GM18499 (cell line): ENCODE results near the gene EID2B.

ENCODE experiments used
- ATAC-seq: cut with Tn5 transposase; IDR thresholded peaks from one replicate; pipeline ENCODE4 v1.9.1; 2021; ENCODE audit warnings: moderate number of reproducible peaks; ENCODE audit not compliant: insufficient read depth, unreplicated experiment

The EID2B gene, protein sequence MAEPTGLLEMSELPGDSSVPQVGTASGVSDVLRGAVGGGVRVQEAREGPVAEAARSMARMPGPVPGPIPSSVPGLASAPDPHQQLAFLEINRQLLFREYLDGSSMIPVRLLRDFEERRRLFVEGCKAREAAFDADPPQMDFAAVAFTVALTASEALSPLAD

DNA sequence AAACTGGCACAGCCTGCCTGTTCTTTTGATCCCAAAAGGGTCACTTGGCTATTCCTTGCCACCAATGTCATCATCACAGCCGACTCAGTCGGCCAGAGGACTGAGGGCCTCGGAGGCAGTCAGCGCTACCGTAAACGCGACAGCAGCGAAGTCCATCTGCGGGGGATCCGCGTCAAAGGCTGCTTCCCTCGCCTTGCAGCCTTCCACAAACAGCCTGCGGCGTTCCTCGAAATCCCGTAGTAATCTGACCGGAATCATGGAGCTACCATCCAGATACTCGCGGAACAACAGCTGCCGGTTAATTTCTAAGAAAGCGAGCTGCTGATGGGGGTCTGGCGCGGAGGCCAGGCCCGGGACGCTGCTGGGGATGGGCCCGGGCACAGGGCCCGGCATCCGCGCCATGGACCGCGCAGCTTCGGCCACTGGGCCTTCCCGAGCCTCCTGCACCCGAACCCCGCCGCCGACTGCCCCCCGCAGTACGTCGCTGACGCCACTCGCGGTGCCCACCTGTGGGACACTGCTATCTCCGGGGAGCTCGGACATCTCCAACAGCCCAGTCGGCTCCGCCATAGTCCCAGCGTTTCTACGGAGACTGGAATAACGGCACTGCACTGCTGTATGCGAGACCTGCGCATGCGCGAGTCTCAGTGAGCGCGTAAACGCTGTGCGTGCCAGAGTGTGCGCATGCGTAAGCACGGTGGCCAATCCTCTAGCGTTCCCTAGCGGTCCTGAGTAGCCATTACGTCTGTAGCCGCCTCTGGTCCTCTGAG lies at the start of gene EID2B:
Gene EID2B, minus strand, starts transcription at position 620 of the 770 bp plus-strand sequence. Its CDS starts 50 bp downstream, at position 570.
- peak; percentile 75 for ATAC-seq

DNA sequence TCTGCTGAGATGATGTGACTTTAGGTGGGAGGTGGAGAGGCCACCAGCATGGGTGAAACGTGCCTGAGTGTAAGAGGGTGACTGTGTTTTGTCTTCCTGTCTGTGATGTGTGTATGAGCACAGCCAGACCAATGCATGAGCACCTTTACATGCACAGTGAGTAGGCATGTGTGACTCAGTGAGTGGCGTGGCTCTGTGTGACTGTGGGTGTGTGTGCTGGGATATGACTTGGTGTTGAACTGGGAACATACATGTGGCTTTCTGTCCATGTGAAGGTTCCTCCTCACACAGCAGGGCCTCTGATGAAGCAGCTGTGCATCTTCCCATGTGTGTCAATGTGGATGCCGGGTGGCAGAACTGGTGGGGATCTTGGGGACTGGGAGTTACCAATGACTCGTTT lies 49.8 kb upstream of the EID2B start:
- ATAC-seq = no peak

DNA sequence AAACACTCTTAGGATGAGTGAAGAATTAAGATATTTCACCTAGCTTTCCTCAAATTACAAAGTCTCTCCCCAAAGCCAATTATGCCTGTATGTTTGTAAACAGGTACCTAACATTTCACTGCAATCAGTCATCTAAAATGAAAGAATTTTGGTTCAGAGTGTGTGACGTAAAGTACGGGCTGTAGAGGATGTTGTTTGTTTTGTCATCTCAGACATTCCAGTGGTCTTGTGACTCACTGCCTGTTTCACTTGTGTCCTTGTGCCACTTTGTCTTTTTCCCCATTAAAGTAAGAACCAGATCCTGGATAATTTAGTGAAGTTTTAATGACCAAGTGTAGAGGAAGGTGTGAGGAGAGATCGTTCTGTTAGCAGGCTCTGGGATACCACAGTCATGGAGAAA lies 36.0 kb upstream of the EID2B start:
- ATAC-seq = no peak

DNA sequence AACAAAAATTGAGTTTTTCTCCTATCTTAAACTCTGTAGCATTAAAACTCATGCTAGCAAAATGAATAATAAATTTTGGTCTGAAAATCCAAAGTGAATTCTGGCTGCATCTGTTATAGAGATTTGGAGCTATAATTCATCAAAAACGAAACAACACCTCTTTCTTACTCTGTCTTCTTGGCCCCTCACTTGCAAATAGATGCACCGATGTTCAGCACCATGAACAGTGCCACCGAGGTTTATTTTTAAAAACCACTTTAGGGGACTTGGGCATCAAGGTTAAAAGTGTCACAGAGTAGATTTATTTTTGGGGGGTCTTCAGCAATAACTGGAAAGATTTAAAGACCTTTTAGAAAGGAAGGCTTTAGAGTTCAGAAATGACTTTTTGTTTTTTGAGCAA lies 33.4 kb upstream of the EID2B start:
- no peak for ATAC-seq

DNA sequence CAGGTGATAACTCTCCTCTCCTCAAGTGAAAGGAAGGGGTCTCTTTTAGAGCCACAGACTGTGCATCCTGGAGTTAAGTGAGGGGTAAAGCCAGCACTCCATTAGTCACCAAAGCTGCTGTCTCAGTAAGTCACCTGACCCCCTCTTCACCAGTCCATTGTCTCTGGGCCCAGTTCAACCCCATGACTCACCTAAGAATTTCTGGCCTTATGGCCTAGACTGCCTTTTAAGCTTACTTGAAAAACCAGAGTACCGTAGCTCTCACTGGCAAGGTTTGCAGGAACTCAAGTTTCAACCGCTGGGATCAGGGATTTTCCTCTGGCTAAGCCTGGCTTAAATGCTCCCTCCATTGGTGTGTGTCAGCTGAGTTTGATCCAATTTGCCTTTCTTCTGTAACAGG lies 30.8 kb upstream of the EID2B start:
- no peak for ATAC-seq

DNA sequence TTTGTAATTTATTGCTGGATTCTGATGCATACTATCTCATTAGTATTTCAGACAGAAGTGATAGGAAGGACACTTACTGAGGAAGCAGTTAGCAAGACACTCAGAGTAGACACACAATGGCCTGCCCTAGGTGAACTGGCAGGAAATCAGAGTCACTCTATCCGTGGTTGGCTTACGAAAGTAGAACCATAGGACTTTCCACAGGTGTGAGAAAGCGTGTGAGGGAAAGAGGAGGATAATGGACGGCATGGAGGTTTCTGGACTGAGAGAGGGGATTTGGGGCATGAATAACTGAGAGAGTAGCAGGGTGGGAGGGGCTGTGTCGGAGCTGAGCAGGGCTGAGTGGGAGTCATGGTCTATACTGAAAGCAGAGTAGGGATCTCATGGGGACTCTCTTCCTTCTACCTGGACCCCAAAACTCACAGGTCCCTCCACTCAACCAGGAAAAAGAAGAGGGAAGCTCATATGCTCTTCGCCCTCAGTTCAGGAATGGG lies 26.0 kb upstream of the EID2B start:
- ATAC-seq = no peak

DNA sequence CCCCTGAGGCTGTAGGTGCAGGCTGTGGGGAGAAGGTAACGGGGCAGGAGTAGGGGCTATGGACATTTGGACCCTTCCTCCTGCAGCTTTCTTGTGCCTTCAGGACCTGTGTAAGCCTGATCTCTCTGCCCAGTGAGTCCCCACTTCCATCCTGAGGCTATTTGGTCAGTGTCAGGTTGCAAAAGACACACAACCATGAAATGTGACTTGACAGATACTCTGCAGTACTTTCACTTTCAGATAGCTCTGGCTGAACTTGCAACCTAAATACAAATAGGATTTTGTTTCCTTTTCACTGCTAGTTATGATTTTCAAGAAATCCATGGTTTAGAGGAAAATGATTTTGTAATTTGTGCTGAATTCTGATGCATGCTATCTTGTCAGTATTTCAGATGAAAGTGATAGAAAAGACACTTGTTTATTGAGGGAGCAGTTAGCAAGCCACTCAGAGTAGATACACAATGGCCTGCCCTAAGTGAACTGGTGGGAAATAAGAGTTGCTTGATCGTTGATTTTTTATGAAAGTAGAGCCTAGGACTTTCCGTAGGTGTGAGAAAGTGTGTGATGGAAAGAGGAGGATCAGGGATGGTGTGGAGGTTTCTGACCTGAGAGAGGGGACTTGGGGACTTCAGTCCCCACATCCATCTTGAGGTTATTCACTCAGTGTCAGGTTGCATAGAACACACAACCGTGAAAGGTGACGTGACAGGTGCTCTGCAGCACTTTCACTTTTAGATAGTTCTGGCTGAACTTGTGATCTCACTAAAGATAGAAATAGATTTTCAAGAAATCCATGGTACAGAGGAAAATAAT lies 25.4 kb upstream of the EID2B start:
- ATAC-seq = no peak

DNA sequence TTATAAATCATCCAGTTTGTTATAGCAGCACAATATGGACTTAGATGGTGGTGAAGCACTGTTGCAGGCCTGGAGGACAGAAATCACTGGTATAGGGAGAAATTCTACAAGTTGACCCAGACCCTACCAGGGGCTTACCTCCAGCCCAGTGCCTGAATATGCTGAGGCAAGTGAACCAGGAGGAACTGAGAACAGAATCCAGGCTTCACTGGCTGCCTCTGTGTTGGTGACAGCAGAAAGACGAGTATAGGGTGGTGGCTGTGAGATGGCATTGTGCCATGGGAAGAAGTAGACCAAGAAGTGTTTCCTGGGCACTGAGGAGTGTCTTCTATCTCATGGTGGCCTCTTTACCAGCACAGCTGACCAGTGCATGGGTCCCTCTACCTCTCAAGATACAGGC lies 23.2 kb upstream of the EID2B start:
- no peak for ATAC-seq

DNA sequence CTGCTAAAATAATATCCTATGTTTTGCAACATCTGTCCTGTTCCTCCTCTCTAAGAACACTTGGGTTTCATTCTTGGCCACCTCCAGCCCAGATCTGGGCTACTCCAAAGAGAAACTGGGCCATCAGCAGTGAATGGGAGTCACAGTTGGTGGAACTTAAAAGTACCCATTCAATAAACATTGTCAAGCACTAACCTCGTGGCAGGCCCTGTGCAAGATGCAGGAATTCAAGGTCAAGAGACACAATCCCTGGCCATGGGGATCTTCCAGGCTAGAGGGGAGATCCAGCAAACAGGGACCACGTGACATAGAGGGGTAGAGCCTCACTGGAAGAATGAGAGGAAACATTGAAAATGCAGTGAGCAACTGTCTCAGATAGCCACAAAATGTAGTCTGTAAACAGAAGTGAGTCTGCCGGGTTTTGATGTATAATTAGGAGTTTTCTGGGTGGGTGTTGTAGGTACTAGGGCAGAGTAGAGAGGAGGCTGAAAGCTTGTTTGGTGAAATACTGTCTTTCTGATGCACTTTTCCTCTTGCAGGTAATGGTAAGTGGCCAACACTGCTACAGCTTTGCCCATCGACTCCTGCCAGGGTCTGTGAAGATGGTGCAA lies 22.2 kb upstream of the EID2B start:
- no peak for ATAC-seq

DNA sequence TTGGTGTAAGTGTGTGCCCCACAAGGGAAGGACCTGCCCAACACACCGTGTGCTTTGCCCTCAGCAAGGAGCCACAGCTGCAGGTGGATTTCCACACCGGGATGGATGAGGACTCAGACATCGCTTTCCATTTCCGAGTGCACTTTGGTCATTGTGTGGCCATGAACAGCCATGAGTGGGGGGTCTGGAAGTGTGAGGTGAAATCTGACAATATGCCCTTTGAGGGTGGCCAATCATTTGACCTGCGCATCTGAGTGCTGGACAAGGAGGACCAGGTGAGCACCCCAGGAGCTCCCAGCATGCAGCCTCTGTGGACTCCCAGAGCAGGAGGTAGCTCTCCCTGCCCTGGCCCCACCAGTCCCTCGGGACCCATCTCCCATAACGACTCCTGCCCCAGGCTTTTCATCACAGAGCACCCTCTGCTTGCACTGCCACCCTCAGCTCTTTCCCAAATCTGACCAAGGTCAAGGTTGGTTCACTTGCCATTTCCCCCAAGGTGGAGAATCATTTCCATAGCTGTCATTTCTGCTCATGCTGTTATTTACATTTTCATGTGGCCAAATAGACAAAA lies 20.5 kb upstream of the EID2B start:
- ATAC-seq = no peak

DNA sequence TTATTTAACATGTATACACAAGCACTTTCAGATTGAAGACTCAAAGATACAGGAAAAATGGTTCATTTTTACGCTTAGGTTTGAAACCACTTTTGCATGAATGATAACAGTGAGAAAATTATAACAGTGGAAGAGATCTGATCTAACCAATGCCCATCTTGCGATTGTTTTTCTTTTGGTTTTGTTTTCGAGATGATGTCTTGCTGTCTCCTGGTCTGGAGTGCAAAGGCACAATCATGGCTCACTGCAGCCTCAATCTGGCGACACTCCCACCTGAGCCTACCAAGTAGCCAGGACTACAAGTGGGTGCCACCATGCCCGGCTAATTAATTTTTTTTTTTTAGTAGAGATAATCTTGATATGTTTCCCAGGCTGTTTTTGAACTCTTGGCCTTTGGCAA lies 17.5 kb upstream of the EID2B start:
- ATAC-seq = no peak

DNA sequence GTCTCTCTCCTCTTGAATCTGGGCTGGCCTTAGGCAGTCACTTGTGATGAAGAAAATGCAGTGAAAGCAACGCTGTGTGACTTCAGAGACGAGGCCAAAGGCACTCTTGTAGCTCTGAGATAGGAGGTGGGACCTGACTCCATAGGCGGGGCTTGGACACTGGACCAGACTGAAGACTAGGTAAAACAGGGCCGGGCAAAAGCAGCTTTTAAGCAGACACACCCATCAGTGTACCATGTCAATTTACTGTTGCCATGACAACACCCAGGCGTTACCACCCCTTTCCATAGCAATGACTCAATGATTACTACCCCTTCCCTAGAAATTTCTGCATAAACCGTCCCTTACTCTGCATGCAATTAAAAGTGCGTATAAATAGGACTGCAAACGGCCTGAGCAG lies 13.9 kb upstream of the EID2B start:
- ATAC-seq = no peak

DNA sequence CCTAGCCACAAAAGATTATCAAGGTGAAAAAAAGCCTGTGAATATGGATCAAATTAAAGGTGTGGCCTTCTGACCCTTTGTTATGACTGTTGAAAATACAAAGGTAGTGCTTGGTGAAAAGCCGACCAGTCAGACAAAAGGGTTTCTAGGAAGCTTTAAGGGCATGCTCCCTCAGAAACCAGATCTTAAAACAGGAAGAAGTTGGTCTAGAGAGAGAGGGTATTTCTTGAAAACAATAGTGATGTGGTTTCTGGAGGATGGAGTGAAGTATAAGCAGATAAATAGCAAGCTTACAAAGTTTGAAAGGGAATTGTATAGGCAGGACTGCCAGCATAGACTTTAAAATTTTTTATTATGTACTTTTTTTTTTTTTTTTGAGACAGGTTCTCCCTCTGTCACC lies 12.3 kb upstream of the EID2B start:
- no peak for ATAC-seq

DNA sequence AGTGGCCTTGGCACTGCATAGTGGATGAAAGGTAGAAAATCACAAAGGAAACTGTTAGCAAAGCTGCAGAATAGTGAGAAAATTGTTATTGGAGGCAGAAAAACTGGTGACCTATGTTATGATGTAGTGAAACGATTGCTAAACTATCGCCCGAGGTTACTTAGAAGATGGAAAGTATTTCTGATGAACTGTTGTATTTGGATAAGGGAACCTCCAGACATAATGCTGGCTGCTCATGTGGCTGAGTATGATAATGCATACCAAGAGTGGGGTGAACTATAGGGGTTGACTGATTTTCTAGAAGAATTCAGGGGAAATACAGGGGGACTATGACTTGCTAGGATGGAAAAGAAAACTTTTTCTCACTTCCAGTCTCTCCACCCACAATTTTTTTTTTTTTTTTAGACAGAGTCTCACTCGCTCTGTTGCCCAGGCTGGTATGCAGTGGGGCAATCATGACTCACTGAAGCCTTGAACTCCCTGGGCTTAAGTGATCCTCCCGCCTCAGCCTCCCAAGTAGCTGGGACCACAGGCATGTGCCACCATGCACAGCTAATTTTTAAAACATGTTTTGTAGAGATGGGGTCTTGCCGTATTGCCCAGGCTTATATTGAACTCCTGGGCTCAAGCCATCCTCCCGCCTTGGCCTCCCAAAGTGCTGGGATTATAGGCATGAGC lies 11.7 kb upstream of the EID2B start:
- ATAC-seq = no peak

DNA sequence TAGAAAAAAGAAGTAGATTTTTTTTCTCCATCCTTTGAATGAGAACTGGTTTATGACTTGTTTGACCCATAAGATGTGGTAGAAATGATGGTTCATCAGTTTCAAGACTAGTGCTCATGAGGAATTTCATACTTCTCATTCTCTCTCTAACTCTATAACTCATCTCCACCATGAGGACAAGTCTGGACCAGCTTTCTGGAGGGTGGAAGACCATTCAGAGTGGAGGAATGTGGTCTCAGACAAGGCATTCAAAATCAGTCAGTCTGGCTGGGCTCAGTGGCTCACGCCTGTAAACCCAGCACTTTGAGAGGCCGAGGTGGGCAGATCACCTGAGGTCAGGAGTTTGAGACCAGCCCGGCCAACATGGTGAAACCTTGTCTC lies 10.8 kb upstream of the EID2B start:
- ATAC-seq = no peak

DNA sequence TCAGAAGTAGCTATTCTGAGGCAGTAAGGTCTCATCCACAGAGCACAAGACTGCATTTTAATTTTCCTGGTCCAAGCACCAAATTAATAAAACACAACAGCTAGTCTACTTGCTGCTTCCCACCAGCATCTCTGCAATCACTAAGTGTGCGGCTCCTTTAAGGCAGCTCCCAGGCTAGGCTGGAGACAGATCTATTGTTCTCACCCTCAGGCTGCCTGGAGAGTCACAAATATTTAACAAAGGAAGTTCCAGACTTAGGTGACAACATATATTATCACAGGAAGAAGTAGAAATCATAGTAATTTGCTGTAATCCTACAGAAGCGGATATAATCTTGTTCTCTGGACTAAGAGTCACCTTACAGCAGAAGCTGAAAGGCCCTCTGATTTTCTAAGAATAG lies 9.6 kb upstream of the EID2B start:
- no peak for ATAC-seq

DNA sequence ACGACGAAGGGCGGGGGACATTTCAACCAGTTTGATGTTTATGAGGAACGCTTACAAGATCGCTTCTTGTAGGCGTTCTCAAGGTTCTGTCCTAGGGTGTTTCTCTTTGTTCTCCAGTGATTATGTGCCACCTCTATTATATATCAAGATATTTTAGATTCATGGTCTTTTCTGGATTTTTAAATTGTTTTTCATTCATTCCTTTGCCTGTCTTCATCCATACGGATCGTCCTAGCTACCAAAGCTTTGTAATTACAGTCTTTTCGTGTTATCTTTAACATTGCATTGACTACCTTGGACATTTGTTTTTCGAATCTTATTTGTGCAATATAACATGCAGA lies 7.7 kb upstream of the EID2B start:
- no peak for ATAC-seq

DNA sequence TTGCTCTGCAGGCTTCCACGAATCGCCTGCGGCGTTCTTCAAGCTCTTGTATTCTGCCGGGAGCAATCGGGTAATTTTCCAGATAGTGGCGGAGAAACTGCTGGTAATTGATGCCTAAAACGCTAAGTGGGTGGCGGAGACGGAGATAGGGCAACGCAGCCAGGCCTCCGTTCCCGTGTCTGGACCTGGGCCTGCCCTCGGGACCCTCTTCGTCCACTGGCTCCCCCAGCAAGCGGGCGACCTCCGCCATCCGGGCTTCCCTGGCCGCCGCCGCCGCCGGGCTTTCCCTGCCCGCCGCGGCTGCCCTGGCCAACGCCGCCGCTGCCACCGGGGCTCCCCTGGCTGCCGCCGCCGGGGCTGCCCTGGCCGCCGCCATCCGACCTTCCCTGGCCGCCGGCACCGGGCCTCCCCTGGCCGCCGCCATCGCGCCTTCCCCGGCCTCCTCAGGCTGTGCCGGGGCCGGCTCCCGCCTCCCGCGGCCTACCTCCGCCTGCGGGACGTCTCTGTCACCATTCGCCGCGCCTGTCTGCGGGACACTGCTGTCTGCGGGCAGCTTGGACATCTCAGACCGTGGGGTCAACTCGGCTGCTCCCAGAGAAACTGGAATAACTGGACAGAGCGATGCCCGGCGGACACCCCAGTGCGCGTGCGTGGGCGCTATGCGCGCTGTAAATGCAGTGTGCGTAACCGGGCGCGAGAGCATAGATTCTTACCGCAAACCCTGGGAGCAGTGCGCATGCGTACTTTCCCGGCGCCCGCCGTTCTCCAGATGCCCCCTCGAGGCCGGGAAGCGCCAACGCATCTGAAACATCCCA lies 7.1 kb upstream of the EID2B start, which contains the start of gene EID2:
Gene EID2, minus strand, starts transcription at position 644 of the 815 bp plus-strand sequence. Its CDS starts 82 bp downstream, at position 562.
- peak; percentile 54 for ATAC-seq

DNA sequence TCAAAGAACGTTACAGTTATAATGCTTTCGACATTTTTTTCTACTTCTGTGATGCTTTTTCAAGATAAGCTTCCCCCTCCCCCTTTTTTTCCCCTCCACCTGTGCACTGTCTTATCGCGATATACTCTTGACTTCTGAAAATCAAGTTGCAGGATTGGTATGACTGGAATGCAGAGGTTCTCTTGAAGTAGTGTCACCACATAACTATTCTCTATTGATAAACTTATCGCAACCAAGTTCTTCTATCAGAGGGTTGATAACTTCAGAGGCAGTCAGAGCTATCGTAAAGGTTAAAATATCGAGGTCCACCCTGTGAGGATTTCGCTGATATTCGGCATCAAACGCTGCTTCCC lies 6.5 kb upstream of the EID2B start:
- ATAC-seq = no peak
